Activated CD8-positive, alpha-beta memory T cell treated with anti-CD3 and anti-CD28 coated beads, Interleukin-2, amount 50 U/mL, for 48 hours (primary cell): ENCODE results near the gene CCDC32.

Source experiments
- DNase-seq: peaks from one replicate; pipeline ENCODE4 v3.0.0-alpha.2; 2020

CCDC32 gene

GRCh38 chr15:40511472-40512133 is 53.2 kb downstream of the CCDC32 start:
- DNase-seq, result peak; percentile 60

GRCh38 chr15:40511093-40511471 is 53.8 kb downstream of the CCDC32 start:
- peak; percentile 55 for DNase-seq

- DNase-seq, result peak; percentile 29
These were observed 54.6 kb downstream of the CCDC32 start for GRCh38 chr15:40510201-40510600.

GRCh38 chr15:40508216-40508615 is 56.6 kb downstream of the CCDC32 start:
- peak; percentile 20 for DNase-seq

- DNase-seq, result peak; percentile 85
These were observed 57.8 kb downstream of the CCDC32 start for GRCh38 chr15:40506964-40507571.
